ENCODE data around the gene CAMTA1.

The CAMTA1 gene

GRCh38 chr1:6779089-6779805 is 6.0 kb upstream of the CAMTA1 start:
- DNase-seq (ENCODE audit: low spot score) = no peak

GRCh38 chr1:6782151-6782550 is 3.1 kb upstream of the CAMTA1 start:
- DNase-seq (ENCODE audit: low spot score) = no peak

GRCh38 chr1:6783221-6783620 is 2.0 kb upstream of the CAMTA1 start:
- no peak for DNase-seq (ENCODE audit: low spot score)

GRCh38 chr1:6783936-6784559 is 1.2 kb upstream of the CAMTA1 start:
- no peak for DNase-seq (ENCODE audit: low spot score)

- peak; percentile 100 for DNase-seq (ENCODE audit: low spot score)
Measured at GRCh38 chr1:6784560-6785317, 515 bp upstream of the CAMTA1 start.

GRCh38 chr1:6785728-6786505 is 663 bp downstream of the CAMTA1 start:
- peak; percentile 67 for DNase-seq (ENCODE audit: low spot score)

GRCh38 chr1:6788946-6789345 is 3.7 kb downstream of the CAMTA1 start:
- no peak for DNase-seq (ENCODE audit: low spot score)

GRCh38 chr1:6790146-6790545 is 4.9 kb downstream of the CAMTA1 start:
- DNase-seq (ENCODE audit: low spot score) = no peak

- no peak for DNase-seq (ENCODE audit: low spot score)
Measured at GRCh38 chr1:6794164-6794563, 8.9 kb downstream of the CAMTA1 start.

GRCh38 chr1:6795203-6795602 is 9.9 kb downstream of the CAMTA1 start:
- no peak for DNase-seq (ENCODE audit: low spot score)

GRCh38 chr1:6795661-6796060 is 10.4 kb downstream of the CAMTA1 start:
- DNase-seq (ENCODE audit: low spot score) = peak; percentile 56

GRCh38 chr1:6796095-6796494 is 10.8 kb downstream of the CAMTA1 start:
- DNase-seq (ENCODE audit: low spot score) = no peak

- DNase-seq (ENCODE audit: low spot score) = no peak
Measured at GRCh38 chr1:6799499-6799898, 14.2 kb downstream of the CAMTA1 start.

GRCh38 chr1:6800745-6801144 is 15.5 kb downstream of the CAMTA1 start:
- peak; percentile 49 for DNase-seq (ENCODE audit: low spot score)

- DNase-seq (ENCODE audit: low spot score) = no peak
Measured at GRCh38 chr1:6801199-6801598, 15.9 kb downstream of the CAMTA1 start.

GRCh38 chr1:6801966-6802365 is 16.7 kb downstream of the CAMTA1 start:
- DNase-seq (ENCODE audit: low spot score) = peak; percentile 42

- no peak for DNase-seq (ENCODE audit: low spot score)
Measured at GRCh38 chr1:6802454-6802853, 17.2 kb downstream of the CAMTA1 start.

GRCh38 chr1:6802893-6803292 is 17.6 kb downstream of the CAMTA1 start:
- DNase-seq (ENCODE audit: low spot score) = no peak

GRCh38 chr1:6803357-6803756 is 18.1 kb downstream of the CAMTA1 start:
- no peak for DNase-seq (ENCODE audit: low spot score)

- DNase-seq (ENCODE audit: low spot score) = no peak
Measured at GRCh38 chr1:6805004-6805416, 19.8 kb downstream of the CAMTA1 start.

GRCh38 chr1:6807782-6808181 is 22.5 kb downstream of the CAMTA1 start:
- peak; percentile 17 for DNase-seq (ENCODE audit: low spot score)

- no peak for DNase-seq (ENCODE audit: low spot score)
Measured at GRCh38 chr1:6809461-6809860, 24.2 kb downstream of the CAMTA1 start.
